H1 (cell line): ENCODE measurements around the gene PNCK.
"Not testable (repeated sequence)": the region's sequence is repeated elsewhere in the genome, so short reads cannot be mapped to it uniquely, and the experiment has no call there.

ENCODE experiments used
- CTCF ChIP-seq, 3 experiments: IDR thresholded peaks; 1 replicate in 2 of 3; 2 replicates in 1 of 3; pipeline versions ENCODE4 v1.5.1 to v1.6.1; 2011; ENCODE audit warnings: low read length in 3 of 3, mild to moderate bottlenecking in 3 of 3, inconsistent platforms in 2 of 3, low read depth in 1 of 3, moderate library complexity in 1 of 3; ENCODE audit not compliant: insufficient read depth in 1 of 3; ENCODE audit errors: control extremely low read depth in 1 of 3
- EZH2 ChIP-seq: fragments of 200-600 bp; sonication (generic); IDR thresholded peaks from 2 replicates; pipeline ENCODE4 v1.7.1; 2012; ENCODE audit warnings: low read depth, mild to moderate bottlenecking, moderate library complexity, low read length, inconsistent platforms; ENCODE audit not compliant: severe bottlenecking
- MAX ChIP-seq: IDR thresholded peaks from 2 replicates; pipeline ENCODE4 v1.6.1; 2012; ENCODE audit warnings: inconsistent platforms
- SUZ12 ChIP-seq: fragments of 200-600 bp; sonication (generic); IDR thresholded peaks from 2 replicates; pipeline ENCODE4 v1.6.1; 2012; ENCODE audit warnings: mild to moderate bottlenecking, inconsistent platforms, low read length, moderate library complexity, mixed read lengths
- TAF1 ChIP-seq: IDR thresholded peaks from 2 replicates; pipeline ENCODE4 v1.6.1; 2011; ENCODE audit warnings: mild to moderate bottlenecking, low read depth, low read length
- TBP ChIP-seq: IDR thresholded peaks from 2 replicates; pipeline ENCODE4 v1.6.1; 2011; ENCODE audit warnings: low read depth, low read length, improper control_type of control experiment

DNA sequence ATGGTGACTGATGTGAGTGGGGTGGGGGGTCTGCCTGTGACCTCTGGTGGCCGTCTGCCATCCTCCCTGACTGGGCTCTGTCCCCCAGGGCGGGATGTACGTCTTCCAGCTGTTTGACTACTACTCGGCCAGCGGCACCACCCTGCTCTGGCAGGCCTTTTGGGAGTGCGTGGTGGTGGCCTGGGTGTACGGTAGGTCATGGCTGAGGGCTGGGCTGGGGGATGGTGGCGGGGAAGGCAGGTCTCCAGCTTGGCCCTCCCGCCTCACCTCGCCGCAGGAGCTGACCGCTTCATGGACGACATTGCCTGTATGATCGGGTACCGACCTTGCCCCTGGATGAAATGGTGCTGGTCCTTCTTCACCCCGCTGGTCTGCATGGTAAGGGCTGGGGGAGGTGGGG lies 20.6 kb upstream of the PNCK start:
- TF ChIP-seq TBP; CTCF (IDR thresholded peaks at IDR 0.05; ENCODE audit: control extremely low read depth in 1 of 3, insufficient read depth in 1 of 3, low read depth in 1 of 3, low read length in 3 of 3); SUZ12; EZH2; MAX; TAF1: not testable (repeated sequence)
